Transverse colon (tissue), 4 donors: ENCODE results near the gene ADIPOR2. TPM values are rescaled to one million over a fixed set of nuclear protein-coding genes. Genes with fewer than 3 reads are reported as not detected.
"Not testable (repeated sequence)": the region's sequence is repeated elsewhere in the genome, so short reads cannot be mapped to it uniquely, and the experiment has no call there.

Experiments used
- DNase-seq: peaks from one replicate; pipeline ENCODE4 v3.0.0-alpha.2; 2019
- H3K27ac ChIP-seq, 4 donors: fragments of 200-600 bp; sonication (generic); 2 replicates each; pipeline ENCODE4 v1.5.1; 2016 to 2018; ENCODE audit warnings: inconsistent platforms in 4 of 4
- H3K27me3 ChIP-seq: fragments of 200-600 bp; sonication (generic); 2 replicates; pipeline ENCODE4 v1.5.1; 2017; ENCODE audit warnings: inconsistent platforms
- H3K36me3 ChIP-seq, 4 donors: fragments of 200-600 bp; sonication (generic); 2 replicates each; pipeline ENCODE4 v1.5.1; 2017 to 2019; ENCODE audit warnings: inconsistent platforms in 4 of 4
- H3K4me1 ChIP-seq, 4 donors: fragments of 200-600 bp; sonication (generic); 2 replicates each; pipeline ENCODE4 v1.5.1; 2017 to 2020; ENCODE audit warnings: inconsistent platforms in 4 of 4
- H3K4me3 ChIP-seq, 4 donors: fragments of 200-600 bp; sonication (generic); 1 replicate in 1 of 4; 2 replicates in 3 of 4; pipeline versions ENCODE4 v1.5.1 to v1.6.1; 2017 to 2019; ENCODE audit warnings: inconsistent platforms in 4 of 4
- H3K9me3 ChIP-seq, 2 donors: fragments of 200-600 bp; sonication (generic); 2 replicates each; pipeline ENCODE4 v1.5.1; 2017 to 2019; ENCODE audit warnings: inconsistent platforms in 2 of 2
- EP300 ChIP-seq: sonication (generic); formaldehyde crosslinking; IDR thresholded peaks from one replicate; pipeline ENCODE4 v1.6.1; 2017; ENCODE audit warnings: antibody characterized with exemption, low read depth
- POLR2A ChIP-seq: fragments of 450-650 bp; IDR thresholded peaks from one replicate; pipeline ENCODE4 v1.6.1; 2016; ENCODE audit warnings: antibody characterized with exemption, mild to moderate bottlenecking, moderate library complexity
- POLR2AphosphoS5 ChIP-seq, 3 donors: sonication (generic); formaldehyde crosslinking; IDR thresholded peaks; one replicate each; pipeline ENCODE4 v1.6.1; 2016; ENCODE audit warnings: antibody characterized with exemption in 3 of 3
- WGBS, 2 donors: methylation state at CpG; one replicate each; pipeline ENCODE4 v1.1.5; 2018; ENCODE audit warnings: low coverage in 1 of 2; 5-methylcytosine and 5-hydroxymethylcytosine counted together
- in situ Hi-C, 4 donors: fragments of 200-750 bp; cut with MboI; loops; one replicate each; pipeline versions ENCODE4 v1.15.0 to v1.15.1; 2017; ENCODE audit warnings: low sequenced_read_pairs in 3 of 4, low pct_ligation_motif_present in 1 of 4, low pct_unique_long_range_greater_than_20kb in 1 of 4
- intact Hi-C: fragments of 100-400 bp; cut with DNase I; formaldehyde crosslinking; loops from one replicate; pipeline ENCODE4 v1.15.1; 2023; ENCODE audit warnings: low total_unique reads
- total RNA-seq, 4 donors: library from RNA; depleted of rRNA; stranded (reverse); fragments of >200 nt; gene quantifications; one replicate each; pipeline ENCODE4 v1.1.0, GENCODE V29; 2016
- TF ChIP-seq, protein P1 (sequence below), 5 experiments: fragments of 200-600 bp in 3 of 5; fragments of 450-650 bp in 2 of 5; sonication (generic) in 3 of 5; IDR thresholded peaks; 1 replicate in 2 of 5; 2 replicates in 3 of 5; pipeline ENCODE4 v1.5.1; 2016 to 2017; ENCODE audit warnings: antibody characterized with exemption in 5 of 5, inconsistent platforms in 3 of 5, mild to moderate bottlenecking in 2 of 5, moderate library complexity in 1 of 5

Gene ADIPOR2
- total RNA-seq, 4 donors from 2014 or later, result 27.9 to 74.2 (median 52.1) TPM

DNA sequence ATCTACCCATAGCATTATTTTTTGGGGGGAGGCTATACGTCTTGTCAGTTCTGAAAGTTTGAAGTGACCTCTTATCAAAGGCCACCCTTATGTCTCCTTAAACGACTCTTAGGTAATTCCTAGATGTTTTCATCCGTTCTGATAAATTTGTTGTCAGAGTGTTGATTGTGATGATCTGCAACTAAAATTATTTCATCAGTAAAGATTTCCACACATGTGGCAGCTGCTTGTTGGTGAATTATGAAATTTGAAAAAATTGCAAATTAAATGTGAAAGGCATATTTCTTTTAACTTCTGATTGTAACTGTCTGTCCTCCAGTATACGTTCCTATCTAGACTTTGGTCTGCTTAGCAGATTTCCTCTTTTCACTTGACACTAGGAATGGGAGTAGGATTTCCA lies 1.4 kb downstream of the ADIPOR2 start:
- Histone ChIP-seq H3K4me3 (peak overlapping the region in 3 of 4 donors; percentile 75 to 99 (median 93)), H3K27me3 (no peaks in the 10 kb centered on the region), H3K9me3 (no peaks in the 10 kb centered on the region), H3K36me3 (no peaks in the 10 kb centered on the region), H3K27ac (peak overlapping the region in 2 of 4 donors; percentile 94 to 100), H3K4me1 (peaks cover 0 to 58% (median 25%) of the 10 kb centered on the region in 4 donors)
- 32 to 38% methylated on average over 4 of the region's 4 CpGs for WGBS, 2 donors
- in situ Hi-C loops (no loop called here), intact Hi-C loops (loop anchor here (10.0 kb wide), 1 partner anchor 63 kb away; no protein-coding TSS in a partner anchor)
- DNase-seq, result no peak
- no peak for TF ChIP-seq POLR2AphosphoS5 (IDR thresholded peaks at IDR 0.05)
- no peak for TF ChIP-seq POLR2A
- TF ChIP-seq, protein P1, sequence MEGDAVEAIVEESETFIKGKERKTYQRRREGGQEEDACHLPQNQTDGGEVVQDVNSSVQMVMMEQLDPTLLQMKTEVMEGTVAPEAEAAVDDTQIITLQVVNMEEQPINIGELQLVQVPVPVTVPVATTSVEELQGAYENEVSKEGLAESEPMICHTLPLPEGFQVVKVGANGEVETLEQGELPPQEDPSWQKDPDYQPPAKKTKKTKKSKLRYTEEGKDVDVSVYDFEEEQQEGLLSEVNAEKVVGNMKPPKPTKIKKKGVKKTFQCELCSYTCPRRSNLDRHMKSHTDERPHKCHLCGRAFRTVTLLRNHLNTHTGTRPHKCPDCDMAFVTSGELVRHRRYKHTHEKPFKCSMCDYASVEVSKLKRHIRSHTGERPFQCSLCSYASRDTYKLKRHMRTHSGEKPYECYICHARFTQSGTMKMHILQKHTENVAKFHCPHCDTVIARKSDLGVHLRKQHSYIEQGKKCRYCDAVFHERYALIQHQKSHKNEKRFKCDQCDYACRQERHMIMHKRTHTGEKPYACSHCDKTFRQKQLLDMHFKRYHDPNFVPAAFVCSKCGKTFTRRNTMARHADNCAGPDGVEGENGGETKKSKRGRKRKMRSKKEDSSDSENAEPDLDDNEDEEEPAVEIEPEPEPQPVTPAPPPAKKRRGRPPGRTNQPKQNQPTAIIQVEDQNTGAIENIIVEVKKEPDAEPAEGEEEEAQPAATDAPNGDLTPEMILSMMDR (IDR thresholded peaks at IDR 0.05), result no peak

DNA sequence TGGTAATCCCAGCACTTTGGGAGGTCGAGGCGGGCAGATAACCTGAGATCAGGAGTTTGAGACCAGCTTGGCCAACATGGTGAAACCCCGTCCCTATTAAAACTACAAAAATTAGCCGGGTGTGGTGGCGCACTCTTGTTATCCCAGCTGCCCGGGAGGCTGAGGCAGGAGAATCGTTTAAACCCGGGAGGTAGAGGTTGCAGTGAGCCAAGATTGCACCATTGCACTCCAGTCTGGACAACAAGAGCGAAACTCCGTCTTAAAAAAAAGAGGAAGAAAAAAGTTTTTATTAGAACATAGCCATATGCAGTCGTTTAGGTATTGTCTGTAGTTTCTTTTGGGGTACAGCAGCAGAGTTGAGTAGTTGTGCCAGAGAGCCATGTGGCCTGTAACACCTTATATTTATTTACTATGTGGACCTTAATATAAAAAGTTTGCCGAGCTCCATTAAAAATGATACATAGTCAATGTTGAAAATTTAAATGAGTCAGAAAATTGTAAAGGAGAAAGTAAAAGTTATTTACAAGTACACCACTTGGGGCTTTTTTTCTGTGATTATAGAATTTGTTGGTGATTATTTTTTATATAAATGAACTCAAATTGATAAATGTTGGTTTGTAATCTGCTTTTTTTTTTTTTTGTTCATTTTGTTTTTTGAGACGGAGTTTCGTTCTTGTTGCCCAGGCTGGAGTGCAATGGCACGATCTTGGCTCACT lies 2.2 kb downstream of the ADIPOR2 start:
- no peaks in the 10 kb centered on the region for H3K36me3 ChIP-seq
- TF ChIP-seq POLR2AphosphoS5 (IDR thresholded peaks at IDR 0.05) (no peak), EP300 (no peak), POLR2A (no peak)
- TF ChIP-seq, protein P1 (IDR thresholded peaks at IDR 0.05), result no peak
- H3K9me3 ChIP-seq, result no peaks in the 10 kb centered on the region
- in situ Hi-C loops, result no loop called here
- intact Hi-C loops, result loop anchor here (10.0 kb wide), 1 partner anchor 62 kb away; no protein-coding TSS in a partner anchor
- peak overlapping the region in 1 of 4 donors; percentile 100 for H3K27ac ChIP-seq
- H3K4me1 ChIP-seq, result peaks cover 0 to 65% (median 29%) of the 10 kb centered on the region in 4 donors
- no peaks in the 10 kb centered on the region for H3K27me3 ChIP-seq
- H3K4me3 ChIP-seq, result no peak overlapping the region
- no peak for DNase-seq
- 74 to 75% methylated on average over 12 to 15 of the region's 15 CpGs for WGBS, 2 donors

DNA sequence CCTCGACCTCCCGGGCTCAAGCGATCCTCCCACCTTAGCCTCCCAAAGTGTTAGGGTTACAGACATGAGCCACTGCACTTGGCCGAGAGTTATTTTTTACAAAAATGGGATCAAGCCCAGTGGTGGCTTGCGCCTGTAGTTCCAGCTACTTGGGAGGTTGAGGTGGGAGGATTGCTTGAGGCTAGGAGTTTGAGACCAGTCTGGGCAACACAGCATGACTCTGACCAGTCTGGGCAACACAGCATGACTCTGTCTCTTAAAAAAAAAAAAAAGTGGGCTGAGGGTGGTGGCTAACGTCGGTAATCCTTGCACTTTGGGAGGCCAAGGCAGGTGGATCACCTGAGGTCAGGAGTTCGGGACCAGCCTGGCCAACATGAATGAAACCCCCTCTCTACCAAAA lies 4.2 kb downstream of the ADIPOR2 start:
- H3K4me1 ChIP-seq, result peaks cover 0 to 74% (median 27%) of the 10 kb centered on the region in 4 donors
- H3K36me3 ChIP-seq, H3K27me3 ChIP-seq, in situ Hi-C loops, H3K4me3 ChIP-seq, DNase-seq, H3K27ac ChIP-seq, H3K9me3 ChIP-seq: not testable (repeated sequence)
- intact Hi-C loops, result loop anchor here (10.0 kb wide), 1 partner anchor 60 kb away; no protein-coding TSS in a partner anchor
- WGBS, 2 donors, result 87 to 90% methylated on average over 7 to 8 of the region's 8 CpGs

DNA sequence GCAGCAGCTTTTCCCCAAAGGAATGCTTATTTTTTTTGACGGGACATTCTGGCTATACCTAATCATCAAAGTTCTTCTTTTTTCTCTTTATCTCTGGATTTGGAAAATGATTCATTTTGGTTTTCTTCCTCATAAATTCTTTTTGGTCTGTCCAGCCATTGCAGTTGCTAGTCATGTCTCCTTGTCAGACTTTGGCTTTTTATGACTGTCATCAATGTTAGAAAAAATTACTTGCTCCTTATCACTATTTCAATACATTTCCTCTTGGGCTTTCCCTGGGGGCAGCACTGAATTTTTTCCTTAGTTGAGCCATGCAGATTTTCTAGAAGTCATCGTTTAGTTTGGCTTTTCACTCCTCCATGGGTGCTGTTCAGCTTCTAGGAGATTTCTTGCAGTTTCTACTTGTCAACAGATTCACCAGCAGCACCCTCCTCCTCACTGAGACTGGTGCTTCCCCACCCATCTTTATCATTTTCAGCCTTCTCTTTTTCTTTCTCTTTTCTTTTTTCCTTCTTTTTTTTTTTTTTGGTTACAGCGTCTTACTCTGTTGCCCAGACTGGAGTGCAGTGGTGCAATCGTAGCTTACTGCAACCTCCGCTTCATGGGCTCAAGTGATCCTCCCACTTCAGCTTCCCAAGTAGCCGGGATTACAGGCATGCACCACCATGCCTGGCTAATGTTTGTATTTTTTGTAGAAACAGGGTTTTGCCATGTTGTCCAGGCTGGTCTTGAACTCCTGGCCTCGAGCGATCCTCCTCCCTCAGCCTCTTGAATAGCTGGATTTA lies 5.2 kb downstream of the ADIPOR2 start:
- no peaks in the 10 kb centered on the region for H3K9me3 ChIP-seq
- WGBS, 2 donors, result 66 to 74% methylated on average over 6 to 8 of the region's 8 CpGs
- intact Hi-C loops, result loop anchor here (10.0 kb wide), 1 partner anchor 59 kb away; no protein-coding TSS in a partner anchor
- H3K27me3 ChIP-seq, result no peaks in the 10 kb centered on the region
- no peak overlapping the region for H3K27ac ChIP-seq
- H3K4me3 ChIP-seq, result no peak overlapping the region
- no peak for DNase-seq
- no peak for TF ChIP-seq EP300
- TF ChIP-seq POLR2AphosphoS5 (IDR thresholded peaks at IDR 0.05), result no peak
- no peak for TF ChIP-seq POLR2A
- TF ChIP-seq, protein P1 (IDR thresholded peaks at IDR 0.05), result no peak
- in situ Hi-C loops, result no loop called here
- no peaks in the 10 kb centered on the region for H3K36me3 ChIP-seq
- H3K4me1 ChIP-seq, result peaks cover 0 to 71% (median 25%) of the 10 kb centered on the region in 4 donors
